ENCODE measurements around the gene MADCAM1.

GRCh38 chr19:478236-478903 is 17.9 kb upstream of the MADCAM1 start:
- TF ChIP-seq POLR2A (IDR thresholded peaks at IDR 0.05; ENCODE audit: low read depth, low read length) (no peak), POLR2AphosphoS5 (IDR thresholded peaks at IDR 0.05; ENCODE audit: low read depth, low read length) (no peak), TAF1 (IDR thresholded peaks at IDR 0.05; ENCODE audit: low read depth, low read length) (no peak), SPI1 (IDR thresholded peaks at IDR 0.05; ENCODE audit: low read depth, low read length) (no peak), PAX5 (IDR thresholded peaks at IDR 0.05; ENCODE audit: insufficient read depth, low read length, severe bottlenecking) (no peak)
